DMS 273 treated with DMSO at 0.1 percent for 48 hours (cell line): ENCODE results near the gene LRP2.

Experiments
- DNase-seq: peaks from one replicate; lab custom pipeline; 2025; lab: John Stamatoyannopoulos, UW

LRP2 gene

DNA sequence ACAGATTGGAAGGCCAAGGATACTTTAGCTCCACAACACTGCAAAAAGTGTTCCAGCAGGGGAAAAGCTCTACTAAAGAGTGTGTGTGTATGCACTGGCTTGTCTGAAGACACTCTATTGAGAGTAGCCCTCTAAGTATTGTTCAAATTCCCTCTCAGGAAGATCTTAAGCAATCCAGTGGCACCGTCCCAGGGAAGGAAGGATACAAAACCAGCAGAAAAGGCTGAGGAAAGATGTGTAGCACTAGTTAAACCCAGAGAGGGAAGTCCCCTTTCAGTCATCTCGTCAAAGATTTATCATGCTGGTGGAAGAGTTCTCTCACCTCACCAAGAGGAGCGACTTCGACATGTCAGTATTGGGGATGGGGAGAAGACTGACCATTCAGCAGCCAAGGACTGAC, 242.5 kb downstream of the LRP2 start:
- no peak for DNase-seq

DNA sequence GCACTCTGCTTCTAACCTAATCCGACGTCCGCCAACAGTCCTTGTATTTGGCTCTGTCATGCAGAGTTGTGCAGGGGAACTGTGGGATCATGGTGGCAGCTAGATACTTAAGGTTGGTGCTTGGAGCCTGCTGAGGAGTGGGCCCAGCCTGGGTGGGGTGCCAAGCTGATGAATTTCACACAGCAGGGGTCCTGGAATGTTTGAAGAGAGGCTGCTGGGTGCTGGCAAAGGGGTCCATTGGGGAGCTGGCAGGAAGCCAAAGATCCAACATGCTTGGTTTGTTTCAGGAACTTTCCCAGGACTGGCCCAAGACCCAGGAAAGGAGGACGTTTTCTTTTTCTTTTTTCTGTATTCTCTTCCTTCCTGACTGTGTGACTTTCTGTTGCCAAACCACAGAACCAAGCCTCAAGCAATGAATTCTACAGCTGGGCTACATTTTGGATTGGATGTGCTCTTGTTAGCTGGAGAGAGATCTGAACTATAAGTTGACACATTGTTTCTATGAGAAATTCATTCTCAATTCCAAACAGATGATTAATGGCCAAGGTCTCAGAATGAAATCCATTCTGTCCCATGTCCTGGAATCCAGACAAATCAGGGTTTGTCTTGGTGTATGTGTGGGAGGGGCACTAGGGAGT, 243.1 kb downstream of the LRP2 start:
- no peak for DNase-seq

DNA sequence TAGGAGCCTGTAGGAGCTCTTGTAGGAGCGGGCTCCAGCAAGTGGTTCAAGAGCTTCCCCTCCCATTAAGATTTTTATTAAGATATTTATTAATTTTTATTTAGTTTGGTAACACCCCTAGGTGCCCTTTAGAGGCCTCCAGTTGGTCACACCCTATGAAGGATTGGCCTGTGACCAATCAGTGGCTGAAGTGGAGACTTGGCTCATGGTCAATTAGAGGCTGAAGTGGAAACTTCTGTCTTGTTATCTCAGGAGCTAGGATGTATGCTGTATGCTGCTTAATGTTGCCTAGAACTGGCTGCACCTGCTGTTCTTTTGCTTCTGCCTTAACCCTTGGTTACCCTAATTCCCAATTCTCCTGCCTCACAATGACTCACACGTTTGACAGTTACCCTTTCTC, 244.3 kb downstream of the LRP2 start:
- DNase-seq, result no peak

DNA sequence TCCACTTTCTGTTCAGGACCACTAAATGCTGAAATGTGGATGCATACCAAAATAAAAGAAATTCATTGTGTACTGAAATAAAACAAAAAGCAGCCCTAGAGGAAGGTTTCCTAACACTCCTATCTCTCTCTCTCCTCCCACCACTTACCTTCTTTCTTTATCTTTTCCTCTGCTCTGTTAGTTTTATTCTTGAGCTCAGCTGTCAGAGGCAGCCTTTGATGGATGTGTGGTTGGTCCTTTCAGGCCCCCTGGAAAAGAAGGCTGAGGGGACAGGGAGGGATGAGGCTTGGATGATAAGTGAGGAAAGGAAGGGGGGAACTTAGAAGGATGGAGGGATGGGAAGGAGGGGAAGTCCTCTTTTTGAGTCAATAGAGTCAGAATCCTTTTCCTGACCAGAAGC, 245.3 kb downstream of the LRP2 start:
- DNase-seq, result no peak

DNA sequence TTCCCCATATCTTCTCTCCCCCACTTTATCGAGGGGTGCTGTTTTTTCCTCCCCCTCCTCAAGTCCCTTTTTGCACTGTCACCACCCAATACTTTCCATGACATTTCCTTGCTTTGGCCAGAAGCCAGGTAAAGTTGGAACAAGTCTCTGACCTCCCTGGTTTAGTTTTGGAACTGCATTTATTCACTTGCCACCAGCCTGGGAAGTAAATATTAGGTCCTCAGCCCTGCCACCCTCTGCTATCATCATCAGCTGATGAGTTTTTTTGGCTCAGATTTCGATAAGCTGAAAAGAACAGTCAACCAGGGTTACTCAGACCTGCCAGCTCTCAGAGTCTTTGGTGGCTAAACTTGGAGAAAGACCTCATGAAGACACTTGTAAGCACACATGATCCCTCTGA, 246.0 kb downstream of the LRP2 start:
- no peak for DNase-seq

DNA sequence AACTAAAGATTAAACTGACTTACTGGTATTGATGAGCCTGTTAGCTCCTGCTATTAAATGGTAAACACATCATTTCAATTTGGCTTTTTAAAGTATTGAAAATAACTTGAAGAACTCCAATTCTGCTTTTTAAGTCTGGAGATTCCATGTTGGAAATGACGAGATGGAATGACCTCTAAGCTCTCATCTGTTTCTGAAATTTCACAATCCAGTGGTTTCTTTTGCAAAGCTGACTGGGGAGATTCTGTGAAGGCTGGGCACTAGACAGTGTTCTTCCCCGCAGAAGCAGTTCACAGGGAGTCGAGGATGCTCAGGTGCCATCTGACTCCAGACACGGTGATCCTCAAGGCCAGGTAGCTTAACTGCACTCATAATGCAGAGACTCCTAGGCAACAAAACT, 248.3 kb downstream of the LRP2 start:
- DNase-seq, result no peak

DNA sequence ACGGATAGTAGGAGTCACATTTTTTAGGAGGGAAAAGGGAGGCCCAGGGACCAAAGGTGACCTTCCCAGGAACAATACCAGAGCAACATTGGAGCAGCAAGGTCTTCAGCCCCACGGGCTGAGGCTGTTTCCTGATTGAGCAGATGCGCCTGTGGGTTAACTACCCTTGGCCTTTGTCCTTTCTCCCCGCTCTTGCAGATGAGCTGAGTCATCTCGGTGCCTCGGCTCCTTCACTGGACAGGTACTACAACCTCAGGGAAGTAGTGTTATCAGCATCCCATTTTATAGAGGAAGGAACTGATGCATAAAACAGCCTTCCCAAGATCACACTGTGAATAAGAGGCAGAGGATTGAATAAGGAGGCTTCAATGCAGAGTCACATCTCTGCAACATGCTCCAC, 249.5 kb downstream of the LRP2 start:
- no peak for DNase-seq

DNA sequence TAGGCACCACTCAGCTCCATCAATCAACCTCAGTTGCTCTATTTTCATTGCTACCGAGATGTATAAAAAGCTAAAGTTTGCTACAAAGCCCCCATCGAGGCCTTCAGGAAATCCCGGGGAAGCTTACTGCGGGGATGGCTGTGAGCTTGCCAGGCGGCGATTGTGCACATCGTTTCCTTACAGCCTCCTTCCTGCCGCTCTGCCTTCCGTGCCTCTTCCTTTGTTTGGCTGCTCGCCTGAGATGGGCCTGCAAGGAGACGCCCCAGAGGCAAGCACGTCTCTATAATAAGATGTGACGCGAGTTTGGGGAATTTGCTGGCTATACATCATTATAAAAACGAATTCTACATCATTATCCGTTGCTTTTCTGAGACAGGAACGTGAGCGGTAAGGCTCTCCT, 251.4 kb downstream of the LRP2 start:
- no peak for DNase-seq

DNA sequence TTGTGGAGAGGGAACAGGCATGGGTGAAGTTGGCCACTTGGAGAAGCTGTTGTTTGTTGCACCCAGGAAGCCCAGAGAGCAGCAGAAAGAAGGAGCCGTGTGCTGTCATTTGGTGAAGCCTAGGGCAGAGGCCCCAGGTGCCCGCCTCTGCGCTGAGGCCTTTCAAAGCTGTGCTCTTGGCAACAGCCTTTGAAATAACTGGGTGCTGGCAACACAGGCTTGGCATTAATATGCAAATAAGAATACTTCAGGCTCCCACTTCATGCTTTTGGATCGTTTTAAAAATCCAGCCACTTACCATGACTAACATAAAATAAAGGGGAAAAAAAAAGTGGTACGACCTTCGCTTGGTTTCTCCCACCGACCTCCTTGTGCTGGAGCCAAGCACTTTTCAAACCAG, 251.9 kb downstream of the LRP2 start:
- no peak for DNase-seq

DNA sequence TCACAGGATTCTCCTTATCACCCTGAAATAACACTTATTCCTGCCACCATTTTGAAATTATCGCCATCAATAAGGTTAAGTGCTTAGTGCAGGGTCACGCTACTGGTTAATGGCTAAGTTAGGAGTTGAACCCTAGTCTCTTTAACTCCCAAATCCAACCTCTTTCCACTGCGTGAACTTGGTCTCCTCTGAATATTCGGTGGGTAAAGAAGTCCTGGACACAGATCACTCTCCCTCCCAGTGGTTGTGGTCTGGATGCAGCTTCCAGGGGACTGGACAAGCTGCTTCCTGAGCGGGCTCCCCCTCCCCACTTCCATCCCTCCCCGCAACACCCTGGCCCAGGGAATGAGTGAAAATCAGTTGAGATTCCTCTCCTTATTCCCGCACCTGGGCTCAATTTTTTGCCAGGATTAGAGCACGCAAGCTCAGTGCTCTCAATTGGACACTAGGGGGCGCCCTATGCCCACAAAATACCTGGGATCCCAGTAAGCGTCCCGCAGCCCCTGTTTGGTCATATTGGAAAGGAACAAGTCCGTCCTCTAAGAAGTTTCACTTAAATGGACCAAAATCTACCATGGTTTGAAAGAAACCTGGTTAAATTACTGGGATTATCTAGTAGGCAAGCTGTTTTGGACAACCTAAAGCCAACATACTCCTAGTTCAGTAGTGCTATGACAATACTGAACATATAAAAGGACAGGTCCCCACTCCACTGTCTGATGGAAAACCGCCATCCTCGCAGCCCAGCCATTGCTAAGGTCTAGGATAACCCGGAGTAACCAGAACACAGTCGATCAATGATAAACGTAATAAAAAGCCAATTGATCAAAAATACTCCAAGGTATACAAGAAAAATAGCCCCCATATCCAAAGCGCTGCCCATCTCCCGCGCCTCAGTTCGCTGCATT, 252.6 kb downstream of the LRP2 start:
- DNase-seq, result peak; percentile 14

DNA sequence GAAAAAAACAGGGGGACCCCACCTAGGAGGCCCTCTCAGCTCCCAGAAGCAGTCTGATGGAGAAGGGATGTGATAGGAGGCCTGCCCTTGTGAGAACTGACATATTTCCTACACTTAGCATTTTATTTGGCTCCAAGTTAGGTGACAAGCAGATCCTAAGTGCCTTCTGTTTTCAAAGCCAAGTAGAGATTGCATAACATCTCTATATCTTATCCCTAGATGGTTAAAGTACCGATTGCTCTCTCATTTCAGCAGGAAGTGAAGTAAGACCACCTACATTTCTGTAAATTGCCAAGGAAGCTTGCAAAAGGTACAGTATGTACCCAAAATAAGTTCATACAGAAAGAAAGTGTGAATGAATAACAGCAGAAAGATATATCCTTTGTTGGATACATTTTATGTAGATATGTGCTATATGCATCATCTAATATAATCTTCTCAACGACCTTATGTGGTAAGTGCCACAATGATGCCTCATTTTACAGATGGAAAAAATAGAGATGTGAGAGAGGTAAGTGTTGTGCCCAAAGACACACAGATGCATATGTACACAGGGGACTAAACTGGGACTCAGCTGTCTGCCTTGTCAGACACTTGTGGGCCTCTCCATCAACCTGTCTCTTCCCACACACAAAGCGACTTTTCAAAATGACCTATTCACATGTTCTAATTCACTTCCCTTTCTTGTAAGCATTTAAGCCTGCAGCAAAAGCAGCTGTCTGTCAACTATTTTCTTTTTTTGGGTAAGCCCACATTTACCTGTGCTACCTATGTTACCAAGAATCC, 254.0 kb downstream of the LRP2 start:
- no peak for DNase-seq

DNA sequence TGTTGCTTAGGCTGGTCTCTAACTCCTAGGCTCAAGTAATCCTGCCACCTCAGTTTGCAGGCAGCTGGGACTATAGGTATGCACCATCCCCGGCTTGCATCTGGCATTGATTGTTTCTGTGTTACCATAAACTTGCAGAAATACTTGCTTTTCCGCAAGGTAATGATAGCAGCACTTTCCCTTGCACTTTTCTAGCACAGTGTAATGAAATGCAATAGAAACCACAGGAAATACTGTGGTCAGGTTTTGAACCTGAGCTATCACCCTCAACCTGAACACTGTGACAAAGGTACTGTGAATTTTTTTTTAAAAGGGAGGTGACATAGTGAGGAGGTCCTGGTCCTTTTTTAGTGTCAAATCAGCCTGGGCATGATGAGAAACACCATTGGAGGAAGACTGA, 254.7 kb downstream of the LRP2 start:
- no peak for DNase-seq

DNA sequence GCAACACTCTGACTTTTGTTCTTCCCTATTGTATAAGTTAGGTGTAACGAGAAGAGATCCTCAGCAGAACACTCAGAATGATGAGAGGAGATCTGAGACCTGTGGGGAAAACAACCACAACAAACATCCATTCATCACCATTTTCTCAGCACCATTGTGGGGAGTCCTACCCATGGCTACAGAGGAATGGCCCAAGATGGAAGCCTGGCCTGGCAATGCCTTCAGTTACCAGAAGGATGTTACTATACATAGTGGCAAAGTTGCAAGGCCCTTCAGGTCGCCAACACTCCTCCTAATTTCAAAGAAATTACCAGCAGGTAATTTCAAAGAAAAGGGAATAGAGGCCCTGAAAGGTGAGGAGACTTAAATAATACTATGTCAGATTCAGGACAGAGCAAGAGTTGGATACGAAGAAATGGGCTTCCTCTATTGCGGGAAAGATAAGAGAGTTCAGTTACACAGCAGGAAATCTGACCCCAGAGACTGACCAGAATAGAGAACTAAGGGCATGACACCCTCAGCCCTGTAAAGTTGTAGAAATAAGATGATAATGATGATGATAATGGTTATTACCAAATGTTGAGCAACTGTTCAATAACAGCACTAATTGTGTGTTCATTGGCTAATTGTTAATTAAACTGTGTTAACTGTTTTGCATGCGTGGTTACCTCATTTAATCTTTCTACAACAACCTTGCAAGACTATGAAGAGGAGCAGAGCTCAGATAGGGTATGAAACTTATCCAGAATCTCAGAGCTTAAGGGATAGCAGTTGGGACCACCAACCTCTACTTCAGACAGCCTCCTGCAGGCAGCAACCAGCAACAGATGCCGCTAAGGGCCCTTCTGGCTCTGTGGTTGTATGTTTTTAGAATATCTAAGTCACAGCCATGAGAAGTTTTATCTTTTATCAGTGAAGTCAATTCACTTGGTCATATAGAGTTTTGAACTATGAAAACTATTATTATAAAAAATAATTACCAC, 255.5 kb downstream of the LRP2 start:
- DNase-seq, result no peak

DNA sequence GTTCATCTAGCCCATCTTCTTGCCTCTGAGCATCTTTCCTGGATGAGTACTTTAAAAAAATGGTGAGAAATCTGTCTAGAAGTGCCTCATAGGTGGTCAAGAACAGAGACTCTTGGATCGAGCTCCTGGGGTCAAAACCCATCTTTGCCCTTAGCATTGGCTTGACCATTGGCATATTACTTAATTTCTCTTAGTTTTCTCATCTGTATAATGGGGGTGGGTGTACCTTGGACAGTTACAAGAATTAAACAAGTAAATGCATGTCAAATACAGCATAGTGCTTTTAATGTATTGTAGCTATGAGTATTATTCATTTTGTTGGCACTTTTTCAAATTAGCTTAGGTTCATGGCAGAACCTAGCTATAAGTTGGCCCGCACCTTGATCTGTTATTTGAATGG, 256.2 kb downstream of the LRP2 start:
- DNase-seq, result no peak

DNA sequence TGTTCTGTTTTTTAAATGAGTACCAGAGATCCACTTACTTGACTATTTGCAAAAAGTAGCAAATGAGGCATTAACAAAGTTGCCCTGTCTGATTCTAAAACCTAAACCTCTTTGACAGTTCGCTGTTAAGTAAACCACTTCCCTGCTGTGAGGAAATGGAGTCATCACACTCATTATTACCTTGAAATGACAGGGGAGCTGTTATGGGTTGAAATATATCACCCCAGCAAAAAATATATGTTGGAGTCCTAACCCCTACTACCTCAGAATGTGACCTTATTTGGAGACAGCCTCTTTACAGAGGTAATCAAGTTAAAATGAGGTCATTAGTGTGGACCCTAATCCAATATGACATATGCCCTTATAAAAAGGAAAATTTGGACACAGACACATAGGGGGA, 256.9 kb downstream of the LRP2 start:
- DNase-seq, result no peak

DNA sequence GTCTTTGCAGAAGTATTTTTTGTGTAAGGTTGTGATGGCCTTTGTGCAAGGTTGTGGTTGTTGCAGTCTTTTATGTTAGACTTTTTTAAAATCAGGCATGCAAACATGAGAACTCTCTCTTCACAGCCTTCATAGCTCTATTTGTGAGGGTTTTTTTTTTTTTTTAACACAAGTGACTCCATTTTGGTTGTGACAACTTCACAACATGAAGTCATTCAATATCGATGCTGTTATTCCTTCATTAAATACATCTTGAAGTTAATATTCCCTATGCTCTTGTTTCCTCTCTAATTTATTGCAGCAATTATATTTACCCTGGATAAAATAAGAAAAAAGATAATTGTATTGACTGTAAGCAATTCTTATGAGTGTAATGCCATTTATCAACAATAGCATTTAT, 257.5 kb downstream of the LRP2 start:
- no peak for DNase-seq

DNA sequence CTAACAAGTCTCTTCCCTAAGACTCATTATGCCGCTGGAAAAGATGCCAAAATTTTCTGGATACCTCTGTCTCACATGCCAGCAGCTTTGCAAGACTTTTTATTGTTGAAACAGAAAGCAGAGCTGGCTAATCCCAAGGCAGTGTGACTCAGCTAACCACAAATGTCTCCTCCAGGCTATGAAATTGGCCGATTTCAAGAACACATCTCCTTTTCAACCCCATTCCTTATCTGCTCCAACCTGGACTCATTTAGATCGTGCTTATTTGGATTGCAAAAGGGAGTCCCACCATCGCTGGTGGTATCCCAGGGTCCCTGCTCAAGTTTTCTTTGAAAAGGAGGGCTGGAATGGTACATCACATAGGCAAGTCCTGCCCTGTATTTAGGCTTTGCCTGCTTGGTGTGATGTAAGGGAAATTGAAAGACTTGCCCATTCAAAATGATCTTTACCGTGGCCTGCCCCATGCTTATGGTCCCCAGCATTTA, 266.7 kb downstream of the LRP2 start:
- DNase-seq, result no peak

DNA sequence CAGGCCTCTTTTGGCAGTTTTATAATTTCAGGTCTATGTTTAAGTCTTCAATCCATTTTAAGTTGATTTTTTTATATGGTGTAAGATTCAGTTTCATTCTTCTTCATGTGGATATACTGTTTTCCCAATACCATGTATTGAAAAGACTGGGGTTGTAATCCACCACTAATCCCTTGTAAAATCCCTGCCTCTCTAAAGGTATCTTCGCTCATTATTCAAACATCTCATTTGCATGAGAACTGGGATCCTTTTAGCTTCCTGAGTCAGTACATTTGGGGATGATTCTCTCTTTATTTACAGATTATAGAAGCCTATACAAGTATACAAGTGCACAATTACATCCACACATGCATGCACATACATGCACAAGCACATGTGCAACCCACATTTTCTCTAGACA, 267.7 kb downstream of the LRP2 start:
- DNase-seq, result no peak

DNA sequence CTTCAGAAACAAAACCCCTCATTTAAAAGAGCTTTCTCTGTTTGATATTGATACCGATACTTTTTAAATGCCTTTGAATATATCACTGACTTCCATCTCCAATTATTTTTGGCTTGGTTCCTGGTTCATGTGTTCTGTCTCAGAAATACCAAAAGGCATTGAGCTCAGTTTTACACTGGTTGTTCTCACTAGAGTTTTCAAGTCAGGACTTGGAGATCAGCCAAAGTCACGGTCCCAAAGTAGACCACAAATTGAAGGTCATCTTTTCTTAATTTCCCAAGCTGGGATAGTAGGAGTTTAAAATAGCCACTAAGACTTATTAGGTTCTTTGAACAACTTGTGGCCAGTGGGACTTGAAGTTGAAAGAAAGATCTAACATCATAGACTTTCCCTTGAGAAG, 268.8 kb downstream of the LRP2 start:
- no peak for DNase-seq

DNA sequence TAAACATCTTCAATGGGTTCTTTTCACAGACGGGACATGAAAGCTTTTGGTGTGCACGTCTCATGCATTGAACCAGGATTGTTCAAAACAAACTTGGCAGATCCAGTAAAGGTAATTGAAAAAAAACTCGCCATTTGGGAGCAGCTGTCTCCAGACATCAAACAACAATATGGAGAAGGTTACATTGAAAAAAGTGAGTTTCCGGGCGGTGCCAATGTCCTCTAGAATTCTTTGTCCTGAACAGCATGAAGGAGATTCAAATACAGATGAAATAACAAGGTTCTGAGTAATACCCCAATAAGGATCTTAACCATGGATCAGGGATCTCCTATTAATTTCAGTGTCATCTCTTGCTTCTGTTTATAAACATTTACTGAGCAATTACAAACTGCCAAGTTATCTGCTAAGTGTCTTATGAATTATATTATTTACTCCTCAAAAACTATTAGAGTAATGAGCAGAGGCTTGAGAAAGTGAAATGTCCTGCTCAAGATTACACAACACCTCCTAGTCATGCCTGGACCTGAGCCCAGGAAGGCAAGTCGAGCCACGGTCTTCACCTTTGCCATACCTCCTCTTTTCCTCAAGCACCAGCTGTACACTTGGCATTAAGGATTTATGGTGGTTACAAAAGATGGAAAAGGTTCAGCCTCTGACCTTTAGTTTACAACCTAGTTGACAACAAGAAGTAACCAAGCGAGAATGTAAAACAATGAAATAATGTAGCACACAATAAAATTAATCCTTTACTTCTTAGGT, 270.4 kb downstream of the LRP2 start:
- no peak for DNase-seq

DNA sequence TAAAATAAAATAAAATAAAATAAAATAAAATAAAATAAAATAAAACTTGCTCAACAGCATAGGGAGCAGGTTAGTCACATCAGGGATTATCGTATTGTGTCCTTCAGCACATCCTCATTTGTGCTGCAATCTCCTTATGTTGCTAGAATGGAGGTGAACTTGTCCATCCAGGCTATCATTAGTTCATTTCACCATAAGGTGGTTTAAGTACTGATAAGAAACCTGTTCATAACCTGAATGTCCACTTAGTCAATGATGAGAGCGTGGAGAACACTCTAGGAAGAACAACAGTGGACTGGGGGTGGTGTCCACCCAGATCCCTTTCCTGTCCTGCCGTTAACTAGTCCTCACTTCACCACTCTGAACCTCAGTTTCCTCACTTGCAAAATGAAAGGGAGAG, 271.1 kb downstream of the LRP2 start:
- no peak for DNase-seq
